Uterus (tissue), 2 donors: ENCODE results near the gene RAPGEF2.

Experiments
- CTCF ChIP-seq, 4 experiments: fragments of 200-600 bp in 2 of 4; fragments of 450-650 bp in 2 of 4; sonication (generic) in 2 of 4; IDR thresholded peaks; one replicate each; pipeline ENCODE4 v1.5.1; 2016 to 2019; ENCODE audit warnings: antibody characterized with exemption in 4 of 4, mild to moderate bottlenecking in 2 of 4, moderate library complexity in 1 of 4
- POLR2A ChIP-seq, 2 donors: fragments of 450-650 bp; IDR thresholded peaks; one replicate each; pipeline ENCODE4 v1.6.1; 2016; ENCODE audit warnings: antibody characterized with exemption in 2 of 2, mild to moderate bottlenecking in 1 of 2, moderate library complexity in 1 of 2

- TF ChIP-seq CTCF (IDR thresholded peaks at IDR 0.05): no peak
- TF ChIP-seq POLR2A (IDR thresholded peaks at IDR 0.05): no peak
Observed at GRCh38 chr4:159368320-159368719, 265.4 kb downstream of the RAPGEF2 start.
